Esophagus muscularis mucosa (tissue), 4 donors: Measurements from ENCODE around the gene SLC15A1. TPM values are rescaled to one million over a fixed set of nuclear protein-coding genes. Genes with fewer than 3 reads are reported as not detected.

Experiments used
- DNase-seq: peaks from one replicate; pipeline ENCODE4 v3.0.0-alpha.2; 2017; ENCODE audit errors: extremely low spot score
- H3K27ac ChIP-seq, 4 donors: fragments of 200-600 bp; sonication (generic); replicated peaks in 1 of 4; 1 replicate in 3 of 4; 2 replicates in 1 of 4; pipeline ENCODE4 v1.5.1; 2016 to 2019; ENCODE audit warnings: mild to moderate bottlenecking in 1 of 4
- H3K27me3 ChIP-seq, 4 donors: fragments of 200-600 bp; sonication (generic); one replicate each; pipeline versions ENCODE4 v1.5.1 to v1.6.0; 2016 to 2019
- H3K36me3 ChIP-seq, 4 donors: fragments of 200-600 bp; sonication (generic); one replicate each; pipeline ENCODE4 v1.5.1; 2016 to 2019
- H3K4me1 ChIP-seq, 4 donors: fragments of 200-600 bp; sonication (generic); one replicate each; pipeline ENCODE4 v1.5.1; 2016 to 2019
- H3K4me3 ChIP-seq, 4 donors: fragments of 200-600 bp; sonication (generic); 1 replicate in 2 of 4; 2 replicates in 2 of 4; pipeline ENCODE4 v1.5.1; 2016 to 2019; ENCODE audit warnings: mild to moderate bottlenecking in 4 of 4, moderate library complexity in 1 of 4
- H3K9me3 ChIP-seq, 4 donors: fragments of 200-600 bp; sonication (generic); 1 replicate in 3 of 4; 2 replicates in 1 of 4; pipeline ENCODE4 v1.5.1; 2016 to 2019
- EP300 ChIP-seq: sonication (generic); formaldehyde crosslinking; IDR thresholded peaks from one replicate; pipeline ENCODE4 v1.6.1; 2017; ENCODE audit warnings: antibody characterized with exemption
- POLR2A ChIP-seq: fragments of 450-650 bp; IDR thresholded peaks from one replicate; pipeline ENCODE4 v1.6.1; 2017; ENCODE audit warnings: antibody characterized with exemption, moderate library complexity, mild to moderate bottlenecking, low read depth
- POLR2AphosphoS5 ChIP-seq, 2 donors: sonication (generic); formaldehyde crosslinking; IDR thresholded peaks; one replicate each; pipeline ENCODE4 v1.6.1; 2017; ENCODE audit warnings: antibody characterized with exemption in 2 of 2
- WGBS: methylation state at CpG from one replicate; pipeline ENCODE4 v1.1.5; 2018; 5-methylcytosine and 5-hydroxymethylcytosine counted together
- intact Hi-C: fragments of 100-400 bp; cut with DNase I; formaldehyde crosslinking; loops from one replicate; pipeline ENCODE4 v1.15.1; 2023
- total RNA-seq, 4 donors: library from RNA; depleted of rRNA; stranded (reverse); fragments of >200 nt; gene quantifications; one replicate each; pipeline versions ENCODE4 v1.1.0 to v1.2.1, GENCODE V29; 2016
- TF ChIP-seq, protein P1 (sequence below), 3 experiments: fragments of 200-600 bp in 2 of 3; fragments of 450-650 bp in 1 of 3; sonication (generic) in 2 of 3; IDR thresholded peaks; one replicate each; pipeline ENCODE4 v1.5.1; 2017 to 2019; ENCODE audit warnings: antibody characterized with exemption in 3 of 3, mild to moderate bottlenecking in 2 of 3, moderate library complexity in 1 of 3

Gene SLC15A1
- total RNA-seq, 4 donors from 2014 or later: not detected

DNA sequence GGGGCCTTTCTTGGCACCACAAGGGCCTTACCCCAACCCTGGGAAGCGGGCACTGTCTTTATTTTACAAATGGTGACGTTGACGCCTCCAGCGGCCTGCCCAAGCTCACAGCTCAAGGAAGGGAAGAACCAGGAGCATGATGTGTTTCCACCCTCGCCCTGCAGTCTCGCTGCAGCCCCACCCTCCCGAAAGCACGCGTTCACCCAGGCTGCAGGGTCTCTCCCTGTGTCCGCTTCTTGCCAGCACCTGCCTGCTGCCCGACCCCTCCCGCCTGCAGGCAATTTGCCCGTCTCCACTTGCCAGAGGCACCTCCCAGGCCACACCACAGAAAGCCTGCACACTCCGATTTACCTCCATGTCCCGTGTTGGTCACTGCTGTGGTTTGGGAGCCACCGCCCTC is 76.6 kb downstream of the SLC15A1 start:
- H3K36me3 ChIP-seq: no peaks in the 10 kb centered on the region
- WGBS: 81% methylated on average over 11 of the region's 16 CpGs
- intact Hi-C loops: loop anchor here (10.0 kb wide), 1 partner anchor 821 kb away; no protein-coding TSS in a partner anchor

DNA sequence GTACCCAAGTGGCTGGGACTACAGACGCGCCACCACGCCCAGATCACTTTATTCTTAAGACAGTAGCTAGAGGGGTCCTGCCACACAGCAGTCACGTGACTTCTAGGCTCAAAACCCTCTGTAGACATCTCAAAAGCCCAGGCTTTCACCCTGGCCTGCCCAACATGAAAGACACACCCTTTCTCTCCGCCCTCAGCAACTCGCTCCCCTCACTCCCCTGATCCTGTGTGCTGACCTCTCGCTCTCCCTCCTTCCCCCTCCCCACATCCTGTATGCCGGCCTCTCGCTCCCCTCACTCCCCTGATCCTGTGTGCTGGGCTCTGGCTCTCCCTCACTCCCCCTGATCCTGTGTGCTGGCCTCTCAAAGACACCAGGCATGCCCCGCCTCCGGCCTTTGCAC is 77.4 kb downstream of the SLC15A1 start:
- TF ChIP-seq POLR2AphosphoS5 (IDR thresholded peaks at IDR 0.05) (no peak), POLR2A (no peak), EP300 (no peak)
- TF ChIP-seq, protein P1, sequence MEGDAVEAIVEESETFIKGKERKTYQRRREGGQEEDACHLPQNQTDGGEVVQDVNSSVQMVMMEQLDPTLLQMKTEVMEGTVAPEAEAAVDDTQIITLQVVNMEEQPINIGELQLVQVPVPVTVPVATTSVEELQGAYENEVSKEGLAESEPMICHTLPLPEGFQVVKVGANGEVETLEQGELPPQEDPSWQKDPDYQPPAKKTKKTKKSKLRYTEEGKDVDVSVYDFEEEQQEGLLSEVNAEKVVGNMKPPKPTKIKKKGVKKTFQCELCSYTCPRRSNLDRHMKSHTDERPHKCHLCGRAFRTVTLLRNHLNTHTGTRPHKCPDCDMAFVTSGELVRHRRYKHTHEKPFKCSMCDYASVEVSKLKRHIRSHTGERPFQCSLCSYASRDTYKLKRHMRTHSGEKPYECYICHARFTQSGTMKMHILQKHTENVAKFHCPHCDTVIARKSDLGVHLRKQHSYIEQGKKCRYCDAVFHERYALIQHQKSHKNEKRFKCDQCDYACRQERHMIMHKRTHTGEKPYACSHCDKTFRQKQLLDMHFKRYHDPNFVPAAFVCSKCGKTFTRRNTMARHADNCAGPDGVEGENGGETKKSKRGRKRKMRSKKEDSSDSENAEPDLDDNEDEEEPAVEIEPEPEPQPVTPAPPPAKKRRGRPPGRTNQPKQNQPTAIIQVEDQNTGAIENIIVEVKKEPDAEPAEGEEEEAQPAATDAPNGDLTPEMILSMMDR (IDR thresholded peaks at IDR 0.05): no peak
- Histone ChIP-seq H3K36me3 (no peaks in the 10 kb centered on the region), H3K9me3 (no peaks in the 10 kb centered on the region), H3K27ac (no peak overlapping the region), H3K4me1 (peaks cover 8 to 13% (median 8%) of the 10 kb centered on the region in 4 donors), H3K27me3 (no peaks in the 10 kb centered on the region), H3K4me3 (no peak overlapping the region)
- no peak for DNase-seq
- WGBS: 79% methylated on average over 11 of the region's 11 CpGs
- intact Hi-C loops: loop anchor here (10.0 kb wide), 1 partner anchor 820 kb away; no protein-coding TSS in a partner anchor

More for the DNA sequence above, 76.6 kb downstream of the SLC15A1 start:
- Histone ChIP-seq H3K4me1 (peaks cover 8 to 13% (median 8%) of the 10 kb centered on the region in 4 donors), H3K27ac (no peak overlapping the region), H3K27me3 (no peaks in the 10 kb centered on the region), H3K4me3 (no peak overlapping the region), H3K9me3 (no peaks in the 10 kb centered on the region)
- TF ChIP-seq POLR2AphosphoS5 (IDR thresholded peaks at IDR 0.05) (no peak), POLR2A (no peak), EP300 (no peak)
- TF ChIP-seq, protein P1 (IDR thresholded peaks at IDR 0.05): no peak
- DNase-seq: no peak

GRCh38 chr13:98672947-98673613 is 79.4 kb downstream of the SLC15A1 start:
- 11% methylated on average over 11 of the region's 11 CpGs for WGBS
- TF ChIP-seq, protein P1 (IDR thresholded peaks at IDR 0.05): peak; percentile 82 to 88 (median 83)
- TF ChIP-seq POLR2AphosphoS5 (IDR thresholded peaks at IDR 0.05) (peak; percentile 15 to 29), POLR2A (no peak)
- DNase-seq: no peak
- Histone ChIP-seq H3K4me1 (peaks cover 8 to 13% (median 8%) of the 10 kb centered on the region in 4 donors), H3K27me3 (no peaks in the 10 kb centered on the region), H3K4me3 (peak overlapping the region in 1 of 4 donors; percentile 12), H3K27ac (no peak overlapping the region), H3K9me3 (no peaks in the 10 kb centered on the region), H3K36me3 (no peaks in the 10 kb centered on the region)
- intact Hi-C loops: loop anchor here (5.0 to 10.0 kb wide), 2 partner anchors 226 to 818 kb away; no protein-coding TSS in a partner anchor

DNA sequence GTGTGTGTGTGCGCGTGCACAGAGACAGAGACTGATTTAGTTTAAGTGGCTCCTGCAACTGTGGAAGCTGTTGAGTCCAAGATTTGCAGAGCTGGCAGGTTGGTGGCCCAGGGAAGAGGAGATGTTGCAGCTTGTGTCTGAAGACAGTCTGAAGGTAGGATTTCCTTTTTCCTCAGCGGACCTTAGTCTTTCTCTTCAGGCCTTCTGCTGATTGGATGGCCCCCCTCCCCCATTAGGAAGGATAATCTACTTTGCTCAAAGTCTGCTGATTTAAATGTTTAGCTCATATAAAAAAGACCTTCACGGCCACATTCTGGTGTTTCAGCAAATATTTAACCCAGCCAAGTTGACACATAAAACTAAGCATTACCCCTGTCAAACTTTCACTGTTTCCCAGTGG is 84.3 kb downstream of the SLC15A1 start:
- intact Hi-C loops: no loop called here
- TF ChIP-seq EP300 (no peak), POLR2AphosphoS5 (IDR thresholded peaks at IDR 0.05) (no peak), POLR2A (no peak)
- TF ChIP-seq, protein P1 (IDR thresholded peaks at IDR 0.05): no peak
- H3K27me3 ChIP-seq: no peaks in the 10 kb centered on the region

DNA sequence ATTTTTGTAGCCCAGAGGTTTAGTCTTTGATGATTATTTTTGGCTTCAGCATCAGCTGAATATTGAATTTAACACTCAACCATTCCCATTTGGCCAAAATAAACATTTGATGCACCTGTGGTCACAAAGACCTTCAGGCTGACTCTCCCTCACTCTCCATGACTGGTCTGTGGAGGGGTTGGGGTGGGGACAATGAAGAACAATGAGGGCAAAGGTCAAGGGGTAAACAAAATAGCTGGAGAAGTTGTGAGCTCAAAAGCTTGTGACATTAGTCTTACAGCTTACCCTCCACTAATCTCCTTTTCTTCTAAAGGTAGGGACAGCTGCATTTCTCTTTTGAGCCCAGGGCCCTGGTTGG is 86.9 kb downstream of the SLC15A1 start:
- intact Hi-C loops: no loop called here

More for the DNA sequence above, 84.3 kb downstream of the SLC15A1 start:
- Histone ChIP-seq H3K9me3 (no peaks in the 10 kb centered on the region), H3K36me3 (no peaks in the 10 kb centered on the region), H3K4me3 (no peak overlapping the region), H3K4me1 (peaks cover 5 to 6% (median 5%) of the 10 kb centered on the region in 4 donors), H3K27ac (no peak overlapping the region)
- 97% methylated on average over 4 of the region's 4 CpGs for WGBS
- no peak for DNase-seq

More for the DNA sequence above, 86.9 kb downstream of the SLC15A1 start:
- no peaks in the 10 kb centered on the region for H3K9me3 ChIP-seq
- no peak overlapping the region for H3K4me3 ChIP-seq
- H3K36me3 ChIP-seq: no peaks in the 10 kb centered on the region
- no peak for DNase-seq
- TF ChIP-seq EP300 (no peak), POLR2A (no peak), POLR2AphosphoS5 (IDR thresholded peaks at IDR 0.05) (no peak)
- TF ChIP-seq, protein P1 (IDR thresholded peaks at IDR 0.05): no peak
- H3K27ac ChIP-seq: no peak overlapping the region
- H3K4me1 ChIP-seq: no peaks in the 10 kb centered on the region
- H3K27me3 ChIP-seq: no peaks in the 10 kb centered on the region
